Hepatocyte (in vitro differentiated cells): Measurements from ENCODE around the gene MBLAC2.

Experiments
- EZH2 ChIP-seq: fragments of 200-600 bp; sonication (generic); IDR thresholded peaks from 2 replicates; pipeline ENCODE4 v1.6.1; 2016; ENCODE audit warnings: antibody characterized with exemption, mild to moderate bottlenecking, borderline replicate concordance
- EZH2phosphoT487 ChIP-seq: fragments of 200-600 bp; sonication (generic); IDR thresholded peaks from one replicate; pipeline ENCODE4 v1.6.1; 2018; ENCODE audit warnings: antibody characterized with exemption, mild to moderate bottlenecking, low read depth, moderate library complexity; ENCODE audit not compliant: unreplicated experiment, severe bottlenecking
- TF ChIP-seq, protein P1 (sequence below): fragments of 200-600 bp; sonication (generic); IDR thresholded peaks from 2 replicates; pipeline ENCODE4 v1.5.1; 2016; ENCODE audit warnings: antibody characterized with exemption, mild to moderate bottlenecking; ENCODE audit not compliant: poor library complexity

DNA sequence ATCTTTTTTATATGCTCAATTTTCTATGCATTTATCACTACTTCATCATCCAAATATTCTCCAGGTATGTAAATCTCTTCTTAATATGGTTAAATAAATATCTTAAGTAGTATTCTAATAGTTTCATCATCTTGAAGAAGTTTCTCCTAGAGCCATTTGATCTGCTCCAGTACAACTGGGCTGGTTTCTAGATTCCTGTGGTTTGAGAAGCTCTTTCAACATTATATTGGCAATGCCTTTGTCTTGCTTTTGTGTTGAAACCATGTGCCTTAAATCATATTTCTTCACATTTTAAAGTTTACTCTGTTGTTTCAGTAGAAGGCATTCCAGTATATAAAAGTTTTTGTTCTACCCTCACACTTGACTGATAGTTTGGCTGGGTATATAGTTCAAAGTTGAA is 27.6 kb downstream of the MBLAC2 start:
- TF ChIP-seq, protein P1, sequence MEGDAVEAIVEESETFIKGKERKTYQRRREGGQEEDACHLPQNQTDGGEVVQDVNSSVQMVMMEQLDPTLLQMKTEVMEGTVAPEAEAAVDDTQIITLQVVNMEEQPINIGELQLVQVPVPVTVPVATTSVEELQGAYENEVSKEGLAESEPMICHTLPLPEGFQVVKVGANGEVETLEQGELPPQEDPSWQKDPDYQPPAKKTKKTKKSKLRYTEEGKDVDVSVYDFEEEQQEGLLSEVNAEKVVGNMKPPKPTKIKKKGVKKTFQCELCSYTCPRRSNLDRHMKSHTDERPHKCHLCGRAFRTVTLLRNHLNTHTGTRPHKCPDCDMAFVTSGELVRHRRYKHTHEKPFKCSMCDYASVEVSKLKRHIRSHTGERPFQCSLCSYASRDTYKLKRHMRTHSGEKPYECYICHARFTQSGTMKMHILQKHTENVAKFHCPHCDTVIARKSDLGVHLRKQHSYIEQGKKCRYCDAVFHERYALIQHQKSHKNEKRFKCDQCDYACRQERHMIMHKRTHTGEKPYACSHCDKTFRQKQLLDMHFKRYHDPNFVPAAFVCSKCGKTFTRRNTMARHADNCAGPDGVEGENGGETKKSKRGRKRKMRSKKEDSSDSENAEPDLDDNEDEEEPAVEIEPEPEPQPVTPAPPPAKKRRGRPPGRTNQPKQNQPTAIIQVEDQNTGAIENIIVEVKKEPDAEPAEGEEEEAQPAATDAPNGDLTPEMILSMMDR = no peak
- TF ChIP-seq EZH2 (no peak), EZH2phosphoT487 (no peak)
